GM21825 (cell line): Measurements from ENCODE around the gene ABCC6.

Source experiments
- ATAC-seq: cut with Tn5 transposase; IDR thresholded peaks from one replicate; pipeline ENCODE4 v1.9.1; 2021; ENCODE audit warnings: mild to moderate bottlenecking, moderate library complexity; ENCODE audit not compliant: unreplicated experiment

The ABCC6 gene

DNA sequence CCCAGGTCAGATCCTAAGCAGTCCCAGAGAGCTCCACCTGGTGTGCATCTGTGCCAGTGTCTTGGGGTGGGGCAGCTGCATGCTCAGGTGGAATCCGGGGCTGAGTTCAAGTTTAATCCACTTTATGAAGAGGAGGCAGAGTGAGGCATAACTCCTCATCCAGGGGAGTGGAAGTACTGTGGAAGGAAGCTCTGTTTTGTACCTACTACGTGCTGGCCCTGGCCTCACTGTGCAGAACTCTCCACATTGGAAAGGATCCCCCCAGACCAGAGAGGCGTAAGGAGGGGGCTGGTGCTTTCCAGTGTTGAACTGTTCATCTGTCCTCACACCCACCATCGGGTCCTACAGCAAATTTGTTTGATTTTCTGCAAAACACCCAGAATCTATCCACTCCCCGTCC, 78.0 kb downstream of the ABCC6 start:
- no peak for ATAC-seq

DNA sequence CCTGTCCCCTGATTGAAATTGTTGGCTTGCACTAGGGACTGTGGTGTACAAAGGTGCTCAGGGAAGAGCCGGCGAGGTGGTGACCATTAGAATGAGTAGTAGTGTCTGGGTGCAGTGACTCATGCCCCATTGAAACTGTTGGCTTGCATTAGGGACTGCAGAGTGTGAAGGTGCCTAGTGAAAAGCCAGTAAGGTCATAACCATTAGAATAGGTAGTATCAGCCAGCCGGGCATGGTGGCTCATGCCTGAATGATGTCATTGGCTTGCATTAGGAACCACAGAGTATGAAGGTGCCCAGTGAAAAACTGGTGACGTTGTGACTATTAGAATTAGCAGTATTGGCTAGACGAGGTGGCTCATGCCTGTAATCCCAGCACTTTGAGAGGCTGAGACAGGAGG, 78.9 kb downstream of the ABCC6 start:
- ATAC-seq: no peak

DNA sequence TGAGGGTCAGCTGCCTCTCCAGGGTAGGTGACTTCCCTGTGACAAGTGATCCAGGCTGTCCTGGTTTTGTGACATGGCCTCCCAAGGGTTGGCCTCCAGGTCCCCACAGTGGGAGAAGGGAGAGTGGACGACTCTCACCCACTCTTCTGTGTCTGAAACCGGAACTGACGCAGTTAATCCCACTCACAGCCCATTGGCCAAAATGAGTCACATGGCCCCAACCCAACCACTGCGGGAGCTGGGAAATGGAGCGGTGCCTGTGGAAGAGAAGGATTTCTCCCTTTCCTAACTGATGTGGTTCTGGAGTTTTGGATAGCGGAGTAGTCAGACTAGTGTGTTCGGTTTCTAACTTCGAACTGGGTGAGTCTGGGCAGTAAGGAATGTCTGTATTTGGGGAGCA, 79.4 kb downstream of the ABCC6 start:
- no peak for ATAC-seq

DNA sequence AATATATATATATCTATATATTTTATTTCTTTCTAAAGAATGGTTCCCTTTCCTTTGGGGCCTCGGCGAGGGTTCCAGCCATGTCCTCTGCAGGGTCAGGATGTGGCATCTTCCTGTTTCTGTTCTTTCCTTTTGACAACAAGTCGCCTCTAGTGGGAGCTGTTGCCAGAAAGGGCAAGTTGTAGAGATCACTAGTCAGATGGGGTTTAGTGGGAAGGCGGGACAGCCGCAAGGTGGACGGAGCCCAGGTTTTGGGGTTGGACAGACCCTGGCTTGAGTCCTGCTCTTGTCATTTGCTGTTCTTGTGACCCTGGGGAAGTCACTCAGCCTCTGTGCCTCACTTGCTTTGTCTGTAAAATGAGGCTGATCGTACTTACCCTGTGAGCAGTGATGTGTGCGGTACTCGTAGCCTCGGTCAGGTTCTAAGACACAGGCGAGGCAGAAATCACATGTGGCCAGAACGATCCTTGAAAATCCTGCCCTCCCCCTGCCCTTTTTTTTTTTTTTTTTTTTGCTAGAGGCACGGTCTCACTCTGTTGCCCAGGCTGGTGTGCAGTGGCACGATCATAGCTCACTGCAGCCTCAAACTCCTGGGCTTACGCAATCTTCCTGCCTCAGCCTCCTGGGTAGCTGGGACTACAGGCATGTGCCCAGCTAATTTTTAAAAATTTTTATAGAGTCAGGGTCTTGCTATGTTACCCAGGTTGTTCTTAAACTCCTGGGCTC, 80.1 kb downstream of the ABCC6 start:
- no peak for ATAC-seq

DNA sequence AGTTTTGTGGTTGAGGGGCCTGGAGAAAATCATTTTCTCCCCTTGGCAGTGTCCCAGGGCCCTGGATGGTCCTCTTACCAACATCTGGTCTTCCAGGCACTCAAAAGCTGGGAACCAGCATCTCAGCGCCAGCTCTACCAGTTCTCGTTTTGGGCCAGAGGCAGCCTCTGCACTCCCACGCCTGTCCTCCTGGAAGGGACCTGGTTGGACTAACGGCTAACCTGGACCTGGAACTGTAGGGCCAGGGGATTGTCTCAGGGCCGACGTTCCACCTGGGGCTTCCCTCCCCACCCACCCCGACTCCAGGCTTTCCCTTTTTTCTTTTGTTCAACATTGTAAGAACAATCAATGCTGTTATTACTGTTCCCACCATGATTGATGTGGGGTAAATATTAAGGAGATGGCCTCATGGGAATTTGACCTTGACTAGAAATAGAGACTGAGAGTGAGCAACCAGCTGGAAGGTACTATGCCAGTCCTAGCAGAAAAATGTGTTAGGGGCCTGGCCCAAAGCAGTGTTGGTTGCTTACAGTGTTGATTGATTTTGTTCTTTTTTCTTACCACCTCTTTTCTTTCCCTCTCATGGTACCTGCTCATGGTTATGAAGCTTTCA, 81.4 kb downstream of the ABCC6 start:
- ATAC-seq: no peak

DNA sequence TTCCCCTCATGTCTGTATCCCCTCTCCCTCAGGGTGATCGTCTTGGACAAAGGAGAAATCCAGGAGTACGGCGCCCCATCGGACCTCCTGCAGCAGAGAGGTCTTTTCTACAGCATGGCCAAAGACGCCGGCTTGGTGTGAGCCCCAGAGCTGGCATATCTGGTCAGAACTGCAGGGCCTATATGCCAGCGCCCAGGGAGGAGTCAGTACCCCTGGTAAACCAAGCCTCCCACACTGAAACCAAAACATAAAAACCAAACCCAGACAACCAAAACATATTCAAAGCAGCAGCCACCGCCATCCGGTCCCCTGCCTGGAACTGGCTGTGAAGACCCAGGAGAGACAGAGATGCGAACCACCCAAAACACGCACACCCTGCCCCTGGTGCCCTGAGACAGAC, 82.2 kb downstream of the ABCC6 start:
- no peak for ATAC-seq

DNA sequence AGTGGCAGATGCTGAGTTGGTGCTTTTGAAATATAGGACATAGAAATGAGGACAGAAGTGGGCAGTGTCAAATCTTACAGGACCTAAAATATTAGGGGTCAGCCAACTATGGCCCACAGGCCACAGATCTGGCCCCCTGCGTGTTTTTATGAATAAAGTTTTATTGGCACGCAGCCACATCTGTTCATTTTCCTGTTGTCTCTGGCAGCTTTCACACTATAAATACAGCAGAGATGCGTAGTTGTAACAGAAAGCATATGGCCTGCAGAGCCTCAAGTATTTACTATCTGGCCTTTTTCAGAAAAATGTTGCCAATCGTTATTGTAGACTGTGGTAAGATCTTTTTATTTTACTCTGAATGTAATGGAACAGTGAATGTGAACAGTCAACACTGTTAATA, 82.8 kb downstream of the ABCC6 start:
- no peak for ATAC-seq

DNA sequence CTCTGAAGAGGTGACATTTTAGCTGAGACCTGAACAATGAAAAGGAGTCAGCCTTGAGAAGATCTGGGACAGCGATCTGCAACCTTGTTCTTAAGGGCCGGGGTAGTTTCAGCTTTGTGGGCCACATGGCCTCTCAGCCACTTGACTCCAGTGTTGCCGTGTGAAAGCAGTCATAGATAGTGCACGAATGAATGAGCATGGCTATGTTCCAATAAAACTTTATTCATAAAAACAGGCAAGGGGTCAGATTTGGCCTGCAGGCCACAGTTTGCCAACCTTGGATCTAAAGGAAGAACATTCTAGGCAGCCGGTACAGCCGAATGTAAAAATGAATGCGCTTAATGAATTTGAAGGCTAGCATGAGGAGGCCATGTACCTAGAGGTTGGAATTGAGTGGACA, 83.5 kb downstream of the ABCC6 start:
- ATAC-seq: no peak

DNA sequence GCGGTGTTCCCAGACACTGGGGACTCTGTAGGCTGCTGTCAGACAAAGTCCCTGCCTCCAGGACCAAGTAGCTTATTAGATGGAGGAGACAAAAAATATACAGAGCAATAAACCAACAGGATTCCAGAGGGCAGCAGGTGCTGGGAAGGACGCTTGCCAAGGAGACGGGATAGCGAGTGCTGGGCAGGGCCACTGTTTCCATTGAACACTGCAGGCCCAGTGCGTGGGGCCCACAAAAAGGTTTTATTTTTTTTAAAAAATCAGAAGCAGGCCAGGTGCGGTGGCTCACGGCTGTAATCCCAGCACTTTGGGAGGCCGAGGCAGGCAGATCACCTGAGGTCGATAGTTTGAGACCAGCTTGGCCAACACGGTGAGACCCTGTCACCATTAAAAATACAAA, 84.2 kb downstream of the ABCC6 start:
- ATAC-seq: no peak

DNA sequence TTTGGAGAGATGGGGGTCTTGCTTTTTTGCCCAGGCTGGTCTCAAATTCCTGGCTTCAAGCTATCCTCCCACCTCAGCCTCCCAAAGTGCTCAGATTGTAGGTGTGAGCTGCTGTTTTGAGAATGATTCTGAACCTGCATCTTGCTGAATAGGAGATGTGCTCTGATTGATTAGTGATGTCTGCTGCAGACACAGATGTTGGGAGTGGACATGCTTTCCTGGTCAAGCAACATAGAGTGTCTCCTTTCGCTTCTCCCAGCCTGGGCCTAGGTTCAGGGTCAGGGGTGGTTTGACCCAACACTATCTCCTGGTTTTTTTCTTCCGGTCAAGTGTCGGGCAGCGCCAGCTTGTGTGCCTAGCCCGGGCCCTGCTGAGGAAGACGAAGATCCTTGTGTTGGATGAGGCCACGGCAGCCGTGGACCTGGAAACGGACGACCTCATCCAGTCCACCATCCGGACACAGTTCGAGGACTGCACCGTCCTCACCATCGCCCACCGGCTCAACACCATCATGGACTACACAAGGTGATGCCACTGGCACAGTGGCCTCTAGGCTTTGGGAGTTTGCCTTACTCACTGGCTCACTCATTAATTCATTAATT, 85.2 kb downstream of the ABCC6 start:
- no peak for ATAC-seq

DNA sequence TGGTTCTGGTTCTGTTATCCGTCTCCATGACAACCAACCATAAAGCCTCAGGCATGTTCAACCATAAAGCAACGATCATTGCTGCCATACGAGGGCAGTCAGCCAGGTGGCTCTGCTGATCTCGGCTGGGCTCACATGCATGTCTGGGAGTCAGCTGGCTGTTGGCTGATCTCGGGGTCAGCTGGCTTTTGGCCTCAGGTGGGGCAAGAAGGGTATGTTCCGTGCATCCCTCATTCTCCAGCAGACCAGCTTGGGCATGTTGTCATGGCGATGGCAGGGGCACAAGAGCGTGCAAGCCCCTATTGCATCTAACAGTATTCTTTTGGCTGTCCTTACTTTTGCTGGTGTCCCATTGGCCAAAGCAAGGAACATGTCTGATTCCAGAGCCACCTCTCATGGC, 86.2 kb downstream of the ABCC6 start:
- no peak for ATAC-seq

DNA sequence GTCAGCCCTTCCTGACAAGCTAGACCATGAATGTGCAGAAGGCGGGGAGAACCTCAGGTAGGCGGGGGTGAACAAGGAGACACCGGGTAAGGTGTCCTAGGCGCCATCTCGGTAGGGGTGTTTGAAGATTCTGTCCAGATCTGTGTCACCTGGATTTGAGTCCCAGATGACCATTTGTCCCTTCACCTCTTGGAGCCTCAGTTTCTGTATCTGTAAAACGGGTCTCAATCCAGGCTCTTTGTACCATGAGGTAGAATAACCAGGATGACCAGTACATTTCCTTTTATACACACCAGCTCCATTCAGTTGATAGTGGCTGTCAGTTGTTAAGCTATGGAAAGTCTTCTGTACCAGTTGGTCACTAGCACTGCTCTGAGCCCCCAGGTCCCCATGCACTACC, 86.7 kb downstream of the ABCC6 start:
- ATAC-seq: no peak

DNA sequence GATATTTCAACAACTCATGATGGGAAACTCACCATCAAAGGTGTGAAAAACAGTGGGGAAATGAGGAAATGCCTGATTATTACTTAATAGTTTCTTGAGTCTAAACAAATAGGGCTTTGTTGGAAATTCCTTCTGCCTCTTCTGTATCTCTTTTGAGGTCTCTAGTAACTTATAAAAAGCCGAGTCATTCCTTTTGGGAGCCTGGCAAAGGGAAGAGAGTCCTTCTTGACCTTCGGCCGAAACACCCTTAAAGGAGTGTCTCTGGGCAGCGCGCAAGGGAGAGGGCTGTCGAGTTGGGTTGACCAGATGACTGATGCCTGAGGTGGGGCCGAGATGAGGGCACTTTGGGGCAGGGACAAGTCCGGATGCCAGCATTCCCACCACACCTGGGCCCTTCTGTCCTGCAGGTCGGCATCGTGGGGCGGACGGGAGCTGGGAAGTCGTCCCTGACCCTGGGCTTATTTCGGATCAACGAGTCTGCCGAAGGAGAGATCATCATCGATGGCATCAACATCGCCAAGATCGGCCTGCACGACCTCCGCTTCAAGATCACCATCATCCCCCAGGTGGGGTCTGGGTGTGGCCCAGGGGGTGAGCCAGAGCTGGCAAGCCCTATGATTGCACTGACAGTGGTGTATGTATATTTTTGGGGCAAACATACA, 89.2 kb downstream of the ABCC6 start:
- ATAC-seq: no peak

DNA sequence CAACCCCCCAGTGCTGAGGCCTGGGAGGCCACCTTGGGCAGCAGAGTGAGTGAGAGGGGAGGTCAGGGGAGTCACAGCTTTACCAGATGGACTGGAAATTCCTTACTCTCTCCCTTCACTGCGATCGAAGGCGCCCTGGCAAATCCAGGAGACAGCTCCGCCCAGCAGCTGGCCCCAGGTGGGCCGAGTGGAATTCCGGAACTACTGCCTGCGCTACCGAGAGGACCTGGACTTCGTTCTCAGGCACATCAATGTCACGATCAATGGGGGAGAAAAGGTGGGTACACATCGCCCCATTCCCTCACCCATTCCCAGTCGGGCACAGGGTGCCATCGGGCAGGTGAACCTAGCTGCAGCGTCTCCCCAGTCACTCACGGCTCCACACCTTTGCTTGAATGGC, 91.6 kb downstream of the ABCC6 start:
- no peak for ATAC-seq

DNA sequence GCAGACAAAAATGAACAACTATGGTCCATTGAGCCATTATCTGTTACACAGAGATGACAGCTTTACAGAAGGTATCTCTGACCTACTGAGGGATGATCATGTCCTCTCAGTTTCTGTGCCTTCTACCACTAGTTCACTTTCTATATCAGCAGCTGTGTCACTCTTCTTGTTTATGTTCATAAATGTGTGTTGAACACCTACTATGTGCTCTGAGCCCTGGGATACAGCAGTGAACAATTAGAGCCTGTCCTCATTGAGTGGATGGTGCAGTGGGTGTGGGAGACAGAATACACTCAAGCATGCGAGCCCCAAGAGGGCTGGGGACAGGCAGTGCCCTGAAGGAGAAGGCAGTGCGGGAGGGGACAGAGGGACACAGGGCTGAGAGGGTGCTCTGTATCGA, 92.1 kb downstream of the ABCC6 start:
- no peak for ATAC-seq

DNA sequence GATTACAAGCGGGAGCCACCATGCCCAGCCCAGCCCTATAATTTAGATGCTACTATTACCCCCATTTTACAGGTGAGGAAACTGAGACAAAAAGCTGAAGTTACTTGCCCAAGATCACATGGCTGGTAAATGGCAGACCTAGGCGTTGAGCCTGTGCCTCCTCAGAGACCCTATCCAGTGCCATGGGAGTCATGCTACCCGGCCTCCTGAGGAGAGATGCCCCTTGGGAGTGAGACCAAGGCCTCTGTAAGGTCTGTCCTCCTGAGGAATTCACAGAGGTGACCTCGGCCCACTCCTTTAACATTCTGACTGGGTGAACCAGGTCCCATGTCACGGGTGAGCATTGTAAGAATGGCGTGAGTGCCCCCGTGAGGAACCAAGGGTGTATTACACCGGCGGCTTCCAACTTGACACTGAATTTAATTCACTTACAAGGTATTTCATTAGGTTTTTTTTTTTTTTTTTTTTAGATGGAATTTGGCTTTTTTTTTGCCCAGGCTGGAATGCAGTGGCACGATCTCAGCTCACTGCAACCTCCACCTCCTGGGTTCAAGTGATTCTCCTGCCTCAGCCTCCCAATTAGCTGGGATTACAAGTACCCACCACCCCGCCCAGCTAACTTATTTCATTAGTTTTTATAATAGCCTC, 95.7 kb downstream of the ABCC6 start:
- no peak for ATAC-seq

DNA sequence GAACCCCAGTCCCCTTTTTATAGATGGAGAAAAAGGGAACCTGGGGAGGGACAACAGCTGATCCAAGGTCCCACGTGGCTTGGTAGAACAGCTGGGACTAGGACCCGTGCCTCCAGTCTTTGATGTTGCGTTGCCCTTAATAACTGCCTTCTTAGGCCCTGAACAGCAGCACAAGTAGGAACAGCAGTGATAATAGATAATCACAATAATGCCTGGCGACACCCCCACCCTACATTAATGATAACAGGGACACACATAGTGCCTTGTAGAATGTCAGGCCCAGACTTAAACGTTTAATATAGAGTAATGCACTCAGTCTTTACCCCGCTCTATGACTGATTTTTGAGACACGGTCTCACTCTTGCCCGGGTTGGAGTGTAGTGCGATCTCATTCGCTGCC, 96.4 kb downstream of the ABCC6 start:
- ATAC-seq: no peak

DNA sequence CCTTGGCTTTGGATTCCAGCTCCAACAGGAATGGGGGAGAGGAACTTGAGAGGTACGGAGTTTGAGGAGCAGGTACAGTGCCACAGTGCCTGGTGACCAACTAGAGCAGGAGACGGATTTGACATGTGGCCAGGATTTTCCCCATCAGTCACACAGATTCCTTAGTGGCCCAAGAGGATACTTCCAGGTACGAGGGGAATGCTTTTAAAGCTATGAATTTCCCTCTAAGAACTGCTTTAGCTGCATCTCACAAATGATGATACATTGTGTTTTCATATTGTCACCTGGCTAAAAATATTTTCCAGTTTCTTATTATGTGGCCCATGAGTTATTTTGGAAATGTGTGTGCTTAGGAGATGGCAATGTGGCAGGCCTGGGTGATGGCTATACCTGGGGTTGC, 98.3 kb downstream of the ABCC6 start:
- ATAC-seq: no peak

DNA sequence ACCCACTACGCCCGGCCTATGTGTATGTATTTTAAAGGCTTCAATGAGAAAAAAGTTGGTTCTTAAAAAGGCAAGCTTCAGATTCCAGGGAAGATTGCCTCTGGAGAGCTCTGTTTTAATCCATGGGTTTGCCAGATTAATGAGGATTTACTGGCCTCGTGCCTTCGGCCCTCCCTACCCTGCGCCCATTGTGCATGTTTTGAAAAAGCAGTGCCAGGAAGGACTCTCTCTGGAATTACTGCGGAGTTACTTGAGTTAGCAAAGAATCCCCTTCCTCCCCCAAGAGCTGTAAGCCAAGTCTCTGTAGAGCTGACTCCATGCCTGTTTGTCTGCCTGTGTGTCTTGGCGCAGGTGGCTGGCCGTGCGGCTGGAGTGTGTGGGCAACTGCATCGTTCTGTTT, 98.9 kb downstream of the ABCC6 start:
- ATAC-seq: no peak

DNA sequence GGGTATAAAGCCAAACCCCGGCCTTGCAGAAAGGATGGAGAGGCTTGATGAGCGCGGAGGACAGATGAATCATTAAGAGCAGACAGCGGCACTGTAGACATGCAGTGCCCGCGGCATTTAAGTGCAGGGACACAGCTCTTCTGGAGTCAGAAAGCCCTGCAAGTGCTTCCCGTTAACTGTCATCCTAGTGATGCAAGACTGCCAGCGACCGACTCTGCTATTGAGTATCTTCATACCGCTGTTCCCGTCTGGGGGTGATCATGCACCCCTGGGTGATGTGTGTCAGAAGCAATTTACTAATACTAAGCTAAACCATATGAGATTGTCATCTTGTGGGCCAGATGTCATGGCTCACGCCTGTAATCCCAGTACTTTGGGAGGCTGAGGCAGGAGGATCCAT, 101.0 kb downstream of the ABCC6 start:
- ATAC-seq: no peak

DNA sequence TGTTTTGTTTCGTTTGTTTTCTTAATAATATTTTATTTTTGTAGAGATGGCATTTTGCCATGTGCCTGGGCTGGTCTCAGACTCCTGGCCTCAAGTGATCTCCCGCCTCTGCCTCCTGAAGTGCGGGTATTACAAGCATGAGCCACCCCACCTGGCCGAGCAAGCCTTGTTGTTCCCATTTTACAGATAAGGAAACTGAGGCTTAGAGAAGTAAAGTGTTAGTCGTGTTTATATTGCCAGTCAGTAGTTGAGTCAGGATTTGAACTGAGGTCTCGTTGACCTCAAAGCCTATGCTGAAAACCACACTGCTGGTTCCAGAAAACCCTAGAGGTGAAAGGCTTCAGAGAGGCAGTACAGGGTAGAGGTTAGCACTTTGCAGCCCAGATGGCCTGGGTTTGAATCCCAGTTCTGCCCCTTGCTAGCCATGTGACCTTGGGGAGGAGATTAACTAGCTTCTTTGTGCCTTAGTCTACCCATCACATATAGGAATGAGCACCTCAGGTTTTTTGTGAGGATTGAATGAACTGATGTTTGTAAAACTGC, 102.0 kb downstream of the ABCC6 start:
- ATAC-seq: no peak
